CD4-positive, alpha-beta memory T cell (primary cell): Measurements from ENCODE around the gene FAM76B. TPM values are rescaled to one million over a fixed set of nuclear protein-coding genes. Genes with fewer than 3 reads are reported as not detected.
A peak's percentile ranks its signal among the peaks of the same experiment; 100 is the strongest.

Experiments used
- CTCF ChIA-PET: fragments of 350-600 bp; sonication (Branson Sonifier 250); formaldehyde crosslinking; loops from one replicate; lab custom pipeline; 2021; ENCODE audit warnings: inconsistent platforms; ENCODE audit not compliant: partially characterized antibody; lab: Charles Lee
- POLR2A ChIA-PET: fragments of 350-600 bp; sonication (Branson Sonifier 250); formaldehyde crosslinking; loops from one replicate; lab custom pipeline; 2021; ENCODE audit not compliant: partially characterized antibody; lab: Charles Lee
- DNase-seq, 5 donors: peaks; one replicate each; pipeline versions ENCODE4 v3.0.0 to v3.0.0-alpha.2; 2020 to 2022; ENCODE audit warnings: mixed read lengths in 1 of 5
- H3K27ac ChIP-seq: one replicate; pipeline ENCODE4 v1.7.0; 2013; ENCODE audit warnings: low read depth, low read length
- H3K27me3 ChIP-seq: 2 replicates; pipeline ENCODE4 v1.7.0; 2013; ENCODE audit warnings: mild to moderate bottlenecking, low read length, moderate library complexity; ENCODE audit not compliant: insufficient read depth
- H3K36me3 ChIP-seq: 2 replicates; pipeline ENCODE4 v1.7.0; 2013; ENCODE audit warnings: mild to moderate bottlenecking, low read length, moderate library complexity; ENCODE audit not compliant: insufficient read depth
- H3K4me1 ChIP-seq: 2 replicates; pipeline ENCODE4 v1.7.0; 2013; ENCODE audit warnings: mild to moderate bottlenecking, low read length, moderate library complexity; ENCODE audit not compliant: insufficient read depth
- H3K4me3 ChIP-seq, 2 donors: one replicate each; pipeline ENCODE4 v1.7.0; 2013; ENCODE audit warnings: low read length in 2 of 2, mild to moderate bottlenecking in 1 of 2
- H3K9me3 ChIP-seq, 2 donors: one replicate each; pipeline ENCODE4 v1.7.0; 2013; ENCODE audit warnings: low read length in 2 of 2, control low read depth in 1 of 2; ENCODE audit not compliant: control insufficient read depth in 1 of 2
- H3K27ac Mint-ChIP-seq, 7 donors: one replicate each; pipeline ENCODE4 v1.8.0; 2020 to 2021; ENCODE audit warnings: mixed read lengths in 7 of 7, mild to moderate bottlenecking in 6 of 7, inconsistent platforms in 3 of 7, moderate library complexity in 3 of 7
- H3K27me3 Mint-ChIP-seq, 2 donors: one replicate each; pipeline ENCODE4 v1.8.0; 2020 to 2021; ENCODE audit warnings: mixed read lengths in 2 of 2
- H3K36me3 Mint-ChIP-seq, 2 donors: one replicate each; pipeline ENCODE4 v1.8.0; 2020 to 2021; ENCODE audit warnings: mixed read lengths in 2 of 2, inconsistent platforms in 1 of 2, mild to moderate bottlenecking in 1 of 2
- H3K4me1 Mint-ChIP-seq, 4 donors: one replicate each; pipeline ENCODE4 v1.8.0; 2020 to 2021; ENCODE audit warnings: mixed read lengths in 4 of 4, mild to moderate bottlenecking in 1 of 4
- H3K4me3 Mint-ChIP-seq, 8 donors: one replicate each; pipeline ENCODE4 v1.8.0; 2020 to 2021; ENCODE audit warnings: mixed read lengths in 8 of 8, mild to moderate bottlenecking in 7 of 8, moderate library complexity in 6 of 8, inconsistent platforms in 3 of 8
- H3K9me3 Mint-ChIP-seq, 8 donors: one replicate each; pipeline ENCODE4 v1.8.0; 2020 to 2021; ENCODE audit warnings: mixed read lengths in 8 of 8, mild to moderate bottlenecking in 5 of 8, inconsistent platforms in 3 of 8, moderate library complexity in 1 of 8
- intact Hi-C: fragments of 100-400 bp; cut with micrococcal nuclease; formaldehyde crosslinking; loops from one replicate; pipeline ENCODE4 v1.15.1; 2023
- polyA plus RNA-seq, 2 donors: library from polyadenylated mRNA; unstranded; fragments of 300-500 nt; fragmentation: Illumina TruSeq; gene quantifications; one replicate each; pipeline ENCODE4 v1.2.3, GENCODE V29; 2021
- total RNA-seq, 2 experiments: library from RNA; stranded (reverse); gene quantifications; one replicate each; pipeline ENCODE4 v1.2.3, GENCODE V29; 2021

FAM76B gene
- total and polyA plus RNA-seq, 4 experiments from 2014 or later, result 10.3 to 60.5 (median 36.7) TPM

- H3K4me1 Mint-ChIP-seq, result peaks cover 39 to 67% (median 47%) of the 10 kb centered on the region in 4 donors
- CTCF ChIA-PET, result interaction anchor here (0.7 to 1.5 kb wide), 3 partner anchors 13 to 702 kb away, joined by 3 to 4 read pairs (median 4); no protein-coding TSS in a partner anchor
- Histone ChIP-seq H3K4me1 (peaks cover 42% of the 10 kb centered on the region), H3K27me3 (no peaks in the 10 kb centered on the region), H3K9me3 (no peaks in the 10 kb centered on the region), H3K36me3 (no peaks in the 10 kb centered on the region), H3K27ac (no peak overlapping the region), H3K4me3 (no peak overlapping the region)
- peak overlapping the region in 6 of 8 donors; percentile 4 to 43 (median 8) for H3K4me3 Mint-ChIP-seq
- POLR2A ChIA-PET, result interaction anchor here (0.6 to 5.8 kb wide), 4 partner anchors 10 to 725 kb away, joined by 4 to 99 read pairs (median 28); partner anchors contain the start of genes ENDOD1 and SRSF8
- peaks cover 3 to 29% of the 10 kb centered on the region in 2 donors for H3K36me3 Mint-ChIP-seq
- peak overlapping the region in 1 of 7 donors; percentile 1 for H3K27ac Mint-ChIP-seq
- H3K27me3 Mint-ChIP-seq, result no peaks in the 10 kb centered on the region
- peaks cover 0 to 4% (median 0%) of the 10 kb centered on the region in 8 donors for H3K9me3 Mint-ChIP-seq
- intact Hi-C loops, result no loop called here
- no peak for DNase-seq
These were observed 3.5 kb upstream of the FAM76B start for GRCh38 chr11:95793116-95793515.

- H3K4me1 Mint-ChIP-seq, result peaks cover 43 to 71% (median 51%) of the 10 kb centered on the region in 4 donors
- CTCF ChIA-PET, result interaction anchor here (1.1 to 1.5 kb wide), 2 partner anchors 13 to 43 kb away, joined by 4 read pairs; no protein-coding TSS in a partner anchor
- peaks cover 0 to 4% (median 0%) of the 10 kb centered on the region in 8 donors for H3K9me3 Mint-ChIP-seq
These were observed 3.1 kb upstream of the FAM76B start for GRCh38 chr11:95792700-95793099.

GRCh38 chr11:95792200-95792599 is 2.6 kb upstream of the FAM76B start:
- intact Hi-C loops, result no loop called here
- Mint-ChIP-seq H3K4me3 (peak overlapping the region in 7 of 8 donors; percentile 97 to 100 (median 99)), H3K36me3 (peaks cover 7 to 32% of the 10 kb centered on the region in 2 donors), H3K27me3 (no peaks in the 10 kb centered on the region), H3K27ac (peak overlapping the region in 5 of 7 donors; percentile 2 to 100 (median 100)), H3K4me1 (peaks cover 43 to 73% (median 53%) of the 10 kb centered on the region in 4 donors), H3K9me3 (peaks cover 0 to 4% (median 0%) of the 10 kb centered on the region in 8 donors)
- no peak for DNase-seq
- POLR2A ChIA-PET, result interaction anchor here (3.9 to 5.8 kb wide), 4 partner anchors 11 to 724 kb away, joined by 51 to 99 read pairs (median 63); partner anchors contain the start of genes ENDOD1 and SRSF8
- Histone ChIP-seq H3K4me3 (no peak overlapping the region), H3K27me3 (no peaks in the 10 kb centered on the region), H3K36me3 (no peaks in the 10 kb centered on the region), H3K4me1 (peaks cover 47% of the 10 kb centered on the region), H3K9me3 (no peaks in the 10 kb centered on the region), H3K27ac (no peak overlapping the region)
- CTCF ChIA-PET, result interaction anchor here (0.8 to 3.8 kb wide), 5 partner anchors 14 to 725 kb away, joined by 3 to 12 read pairs (median 4); partner anchors contain the start of genes MAML2 and SRSF8

More at GRCh38 chr11:95792700-95793099, 3.1 kb upstream of the FAM76B start:
- Histone ChIP-seq H3K4me3 (no peak overlapping the region), H3K9me3 (no peaks in the 10 kb centered on the region), H3K27me3 (no peaks in the 10 kb centered on the region), H3K4me1 (peaks cover 46% of the 10 kb centered on the region), H3K36me3 (no peaks in the 10 kb centered on the region), H3K27ac (no peak overlapping the region)
- peak overlapping the region in 3 of 8 donors; percentile 6 to 43 (median 9) for H3K4me3 Mint-ChIP-seq
- DNase-seq, result no peak
- H3K27ac Mint-ChIP-seq, result peak overlapping the region in 1 of 7 donors; percentile 1
- H3K27me3 Mint-ChIP-seq, result no peaks in the 10 kb centered on the region
- intact Hi-C loops, result no loop called here
- POLR2A ChIA-PET, result interaction anchor here (0.6 to 5.8 kb wide), 4 partner anchors 11 to 724 kb away, joined by 4 to 99 read pairs (median 28); partner anchors contain the start of genes ENDOD1 and SRSF8
- peaks cover 6 to 33% of the 10 kb centered on the region in 2 donors for H3K36me3 Mint-ChIP-seq

DNA sequence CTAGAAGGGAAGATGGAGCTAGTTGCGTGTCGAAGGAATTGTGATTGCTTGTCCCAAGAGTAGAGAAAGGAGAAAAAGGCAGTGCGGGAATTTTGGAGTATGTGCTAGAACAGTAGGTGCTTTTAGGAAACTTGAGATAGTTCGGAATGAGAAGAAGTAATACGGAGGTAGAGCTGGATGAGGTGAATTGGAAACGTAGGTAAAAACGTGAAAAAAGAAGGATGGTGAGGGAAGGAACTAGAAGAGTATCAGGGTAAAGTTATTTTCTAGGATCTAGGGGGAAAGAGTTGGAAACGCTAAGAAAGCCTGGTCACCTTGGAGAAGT is 2.1 kb upstream of the FAM76B start:
- Histone ChIP-seq H3K27ac (peak overlapping the region; percentile 99), H3K9me3 (no peaks in the 10 kb centered on the region), H3K36me3 (no peaks in the 10 kb centered on the region), H3K4me3 (peak overlapping the region; percentile 68 to 98), H3K4me1 (peaks cover 47% of the 10 kb centered on the region), H3K27me3 (no peaks in the 10 kb centered on the region)
- intact Hi-C loops, result loop anchor here (1.0 to 2.0 kb wide), 4 partner anchors 221 to 1247 kb away; partner anchors contain the start of gene MAML2
- Mint-ChIP-seq H3K27me3 (no peaks in the 10 kb centered on the region), H3K36me3 (peaks cover 7 to 36% of the 10 kb centered on the region in 2 donors), H3K4me3 (peak overlapping the region; percentile 97 to 100 (median 99)), H3K9me3 (peaks cover 0 to 4% (median 0%) of the 10 kb centered on the region in 8 donors), H3K27ac (peak overlapping the region; percentile 2 to 100 (median 100)), H3K4me1 (peaks cover 43 to 73% (median 56%) of the 10 kb centered on the region in 4 donors)
- POLR2A ChIA-PET, result interaction anchor here (3.3 to 5.8 kb wide), 6 partner anchors 12 to 723 kb away, joined by 10 to 99 read pairs (median 54); partner anchors contain the start of genes CCDC82, ENDOD1, JRKL and SRSF8
- no peak for DNase-seq
- CTCF ChIA-PET, result interaction anchor here (0.8 to 3.8 kb wide), 4 partner anchors 551 to 724 kb away, joined by 3 to 12 read pairs (median 4); partner anchors contain the start of genes MAML2 and SRSF8

- intact Hi-C loops, result loop anchor here (1.0 to 2.0 kb wide), 7 partner anchors 222 to 1246 kb away; partner anchors contain the start of genes ENDOD1, JRKL, MAML2 and SESN3
- Mint-ChIP-seq H3K9me3 (peaks cover 0 to 4% (median 0%) of the 10 kb centered on the region in 8 donors), H3K4me3 (peak overlapping the region; percentile 97 to 100 (median 99)), H3K27me3 (no peaks in the 10 kb centered on the region), H3K36me3 (peaks cover 8 to 41% of the 10 kb centered on the region in 2 donors), H3K4me1 (peaks cover 41 to 73% (median 56%) of the 10 kb centered on the region in 4 donors), H3K27ac (peak overlapping the region; percentile 100)
- ChIA-PET CTCF (interaction anchor here (0.6 to 3.8 kb wide), 8 partner anchors 45 to 724 kb away, joined by 3 to 12 read pairs (median 4); partner anchors contain the start of genes MAML2, SESN3 and SRSF8), POLR2A (interaction anchor here (0.6 to 5.8 kb wide), 20 partner anchors 12 to 1297 kb away, joined by 3 to 99 read pairs (median 9); partner anchors contain the start of genes CCDC82, CWC15, ENDOD1 and JRKL)
- H3K9me3 ChIP-seq, result no peaks in the 10 kb centered on the region
- H3K4me1 ChIP-seq, result peaks cover 47% of the 10 kb centered on the region
- no peaks in the 10 kb centered on the region for H3K27me3 ChIP-seq
- peaks cover 5% of the 10 kb centered on the region for H3K36me3 ChIP-seq
- peak in 3 of 5 donors; percentile 42 to 59 (median 50) for DNase-seq
- peak overlapping the region; percentile 68 to 98 for H3K4me3 ChIP-seq
- peak overlapping the region; percentile 99 for H3K27ac ChIP-seq
These were observed 1.5 kb upstream of the FAM76B start for GRCh38 chr11:95790933-95791708.

- peaks cover 16 to 45% of the 10 kb centered on the region in 2 donors for H3K36me3 Mint-ChIP-seq
- peaks cover 43 to 70% (median 56%) of the 10 kb centered on the region in 4 donors for H3K4me1 Mint-ChIP-seq
- DNase-seq, result peak; percentile 95 to 99 (median 96)
- ChIA-PET CTCF (interaction anchor here (1.0 to 3.8 kb wide), 11 partner anchors 26 to 723 kb away, joined by 3 to 17 read pairs (median 5); partner anchors contain the start of genes MAML2, SESN3 and SRSF8), POLR2A (interaction anchor here (0.6 to 5.8 kb wide), 32 partner anchors 11 to 1661 kb away, joined by 3 to 99 read pairs (median 4); partner anchors contain the start of genes CCDC82, CWC15, ENDOD1 and JRKL)
- Histone ChIP-seq H3K4me1 (peaks cover 47% of the 10 kb centered on the region), H3K27me3 (no peaks in the 10 kb centered on the region), H3K9me3 (no peaks in the 10 kb centered on the region), H3K36me3 (peaks cover 13% of the 10 kb centered on the region), H3K4me3 (peak within 1 kb of the TSS; percentile 68 to 98), H3K27ac (peak within 1 kb of the TSS; percentile 99)
- peak within 1 kb of the TSS; percentile 100 for H3K27ac Mint-ChIP-seq
- intact Hi-C loops, result loop anchor here (1.0 to 2.0 kb wide), 6 partner anchors 222 to 1246 kb away; partner anchors contain the start of genes ENDOD1, JRKL, MAML2 and SESN3
- H3K27me3 Mint-ChIP-seq, result no peaks in the 10 kb centered on the region
- H3K4me3 Mint-ChIP-seq, result peak within 1 kb of the TSS; percentile 97 to 100 (median 99)
- H3K9me3 Mint-ChIP-seq, result peaks cover 0 to 4% (median 0%) of the 10 kb centered on the region in 8 donors
These were observed 746 bp upstream of the FAM76B start, which contains the start of gene CEP57 for GRCh38 chr11:95790123-95790932. Gene CEP57, plus strand, starts transcription at chr11:95790498. Its CDS starts 201 bp downstream, at chr11:95790699.
